Measurements from ENCODE around the gene FAF1. TPM values are rescaled to one million over a fixed set of nuclear protein-coding genes. Genes with fewer than 3 reads are reported as not detected.
"Not testable (repeated sequence)": the region's sequence is repeated elsewhere in the genome, so short reads cannot be mapped to it uniquely, and the experiment has no call there.

Gene FAF1
- total and polyA plus RNA-seq, 4 donors = 8.6 to 45.0 (median 18.2) TPM

DNA sequence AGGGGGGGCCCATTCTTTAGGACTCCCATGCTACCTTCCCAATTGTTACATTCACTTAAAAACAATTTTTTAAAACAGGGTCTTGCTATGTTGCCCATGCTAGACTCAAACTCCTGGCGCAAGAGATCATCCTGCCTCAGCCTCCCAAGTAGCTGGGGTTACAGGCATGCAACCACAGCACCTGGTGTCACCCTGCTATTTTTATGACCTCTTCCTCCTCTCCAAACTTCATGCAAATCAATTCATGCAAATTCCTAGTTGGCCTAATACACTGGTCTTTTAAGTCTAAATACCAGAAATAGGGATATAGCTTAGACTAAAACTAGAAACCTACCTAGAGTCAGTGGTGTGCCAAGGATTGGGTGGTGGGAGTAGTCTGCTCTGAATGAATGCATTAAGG is 40.1 kb upstream of the FAF1 start:
- Histone ChIP-seq H3K4me1 (ENCODE audit: control insufficient read depth in 4 of 4, insufficient read depth in 4 of 4, low read length in 3 of 4) (no peaks in the 10 kb centered on the region), H3K27me3 (ENCODE audit: control insufficient read depth in 4 of 4, insufficient read depth in 4 of 4, low read length in 3 of 4) (no peaks in the 10 kb centered on the region), H3K4me3 (ENCODE audit: low read depth in 1 of 3, low read length in 3 of 3) (no peak overlapping the region), H3K9ac (ENCODE audit: low read depth in 1 of 2, low read length in 2 of 2) (no peak overlapping the region), H3K27ac (ENCODE audit: low read depth in 1 of 2, low read length in 2 of 2) (no peak overlapping the region), H3K36me3 (ENCODE audit: control insufficient read depth in 4 of 4, insufficient read depth in 3 of 4, low read depth in 1 of 4, low read length in 3 of 4) (no peaks in the 10 kb centered on the region), H3K9me3 (ENCODE audit: control insufficient read depth in 4 of 4, low read length in 3 of 4) (no peaks in the 10 kb centered on the region)
- no peak for DNase-seq (ENCODE audit: low spot score)
- WGBS = 94% methylated on average over 1 of the region's 1 CpG
- TF ChIP-seq JUND (IDR thresholded peaks at IDR 0.05) (no peak), FOXA1 (IDR thresholded peaks at IDR 0.05) (no peak), HNF4G (IDR thresholded peaks at IDR 0.05) (no peak), NR2F2 (IDR thresholded peaks at IDR 0.05) (no peak), RXRA (IDR thresholded peaks at IDR 0.05) (no peak), SP1 (IDR thresholded peaks at IDR 0.05) (no peak), GABPA (IDR thresholded peaks at IDR 0.05 in 1 of 2, conservative IDR thresholded peaks at IDR 0.05 in 1 of 2) (no peak), YY1 (IDR thresholded peaks at IDR 0.05) (no peak), TAF1 (conservative IDR thresholded peaks at IDR 0.05) (no peak), RAD21 (IDR thresholded peaks at IDR 0.05) (no peak), HNF4A (conservative IDR thresholded peaks at IDR 0.05) (no peak)
- TF ChIP-seq, protein P1, sequence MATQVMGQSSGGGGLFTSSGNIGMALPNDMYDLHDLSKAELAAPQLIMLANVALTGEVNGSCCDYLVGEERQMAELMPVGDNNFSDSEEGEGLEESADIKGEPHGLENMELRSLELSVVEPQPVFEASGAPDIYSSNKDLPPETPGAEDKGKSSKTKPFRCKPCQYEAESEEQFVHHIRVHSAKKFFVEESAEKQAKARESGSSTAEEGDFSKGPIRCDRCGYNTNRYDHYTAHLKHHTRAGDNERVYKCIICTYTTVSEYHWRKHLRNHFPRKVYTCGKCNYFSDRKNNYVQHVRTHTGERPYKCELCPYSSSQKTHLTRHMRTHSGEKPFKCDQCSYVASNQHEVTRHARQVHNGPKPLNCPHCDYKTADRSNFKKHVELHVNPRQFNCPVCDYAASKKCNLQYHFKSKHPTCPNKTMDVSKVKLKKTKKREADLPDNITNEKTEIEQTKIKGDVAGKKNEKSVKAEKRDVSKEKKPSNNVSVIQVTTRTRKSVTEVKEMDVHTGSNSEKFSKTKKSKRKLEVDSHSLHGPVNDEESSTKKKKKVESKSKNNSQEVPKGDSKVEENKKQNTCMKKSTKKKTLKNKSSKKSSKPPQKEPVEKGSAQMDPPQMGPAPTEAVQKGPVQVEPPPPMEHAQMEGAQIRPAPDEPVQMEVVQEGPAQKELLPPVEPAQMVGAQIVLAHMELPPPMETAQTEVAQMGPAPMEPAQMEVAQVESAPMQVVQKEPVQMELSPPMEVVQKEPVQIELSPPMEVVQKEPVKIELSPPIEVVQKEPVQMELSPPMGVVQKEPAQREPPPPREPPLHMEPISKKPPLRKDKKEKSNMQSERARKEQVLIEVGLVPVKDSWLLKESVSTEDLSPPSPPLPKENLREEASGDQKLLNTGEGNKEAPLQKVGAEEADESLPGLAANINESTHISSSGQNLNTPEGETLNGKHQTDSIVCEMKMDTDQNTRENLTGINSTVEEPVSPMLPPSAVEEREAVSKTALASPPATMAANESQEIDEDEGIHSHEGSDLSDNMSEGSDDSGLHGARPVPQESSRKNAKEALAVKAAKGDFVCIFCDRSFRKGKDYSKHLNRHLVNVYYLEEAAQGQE (IDR thresholded peaks at IDR 0.05) = no peak
- TF ChIP-seq, protein P2, sequence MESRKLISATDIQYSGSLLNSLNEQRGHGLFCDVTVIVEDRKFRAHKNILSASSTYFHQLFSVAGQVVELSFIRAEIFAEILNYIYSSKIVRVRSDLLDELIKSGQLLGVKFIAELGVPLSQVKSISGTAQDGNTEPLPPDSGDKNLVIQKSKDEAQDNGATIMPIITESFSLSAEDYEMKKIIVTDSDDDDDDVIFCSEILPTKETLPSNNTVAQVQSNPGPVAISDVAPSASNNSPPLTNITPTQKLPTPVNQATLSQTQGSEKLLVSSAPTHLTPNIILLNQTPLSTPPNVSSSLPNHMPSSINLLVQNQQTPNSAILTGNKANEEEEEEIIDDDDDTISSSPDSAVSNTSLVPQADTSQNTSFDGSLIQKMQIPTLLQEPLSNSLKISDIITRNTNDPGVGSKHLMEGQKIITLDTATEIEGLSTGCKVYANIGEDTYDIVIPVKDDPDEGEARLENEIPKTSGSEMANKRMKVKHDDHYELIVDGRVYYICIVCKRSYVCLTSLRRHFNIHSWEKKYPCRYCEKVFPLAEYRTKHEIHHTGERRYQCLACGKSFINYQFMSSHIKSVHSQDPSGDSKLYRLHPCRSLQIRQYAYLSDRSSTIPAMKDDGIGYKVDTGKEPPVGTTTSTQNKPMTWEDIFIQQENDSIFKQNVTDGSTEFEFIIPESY (IDR thresholded peaks at IDR 0.05) = no peak
- TF ChIP-seq, protein P3, sequence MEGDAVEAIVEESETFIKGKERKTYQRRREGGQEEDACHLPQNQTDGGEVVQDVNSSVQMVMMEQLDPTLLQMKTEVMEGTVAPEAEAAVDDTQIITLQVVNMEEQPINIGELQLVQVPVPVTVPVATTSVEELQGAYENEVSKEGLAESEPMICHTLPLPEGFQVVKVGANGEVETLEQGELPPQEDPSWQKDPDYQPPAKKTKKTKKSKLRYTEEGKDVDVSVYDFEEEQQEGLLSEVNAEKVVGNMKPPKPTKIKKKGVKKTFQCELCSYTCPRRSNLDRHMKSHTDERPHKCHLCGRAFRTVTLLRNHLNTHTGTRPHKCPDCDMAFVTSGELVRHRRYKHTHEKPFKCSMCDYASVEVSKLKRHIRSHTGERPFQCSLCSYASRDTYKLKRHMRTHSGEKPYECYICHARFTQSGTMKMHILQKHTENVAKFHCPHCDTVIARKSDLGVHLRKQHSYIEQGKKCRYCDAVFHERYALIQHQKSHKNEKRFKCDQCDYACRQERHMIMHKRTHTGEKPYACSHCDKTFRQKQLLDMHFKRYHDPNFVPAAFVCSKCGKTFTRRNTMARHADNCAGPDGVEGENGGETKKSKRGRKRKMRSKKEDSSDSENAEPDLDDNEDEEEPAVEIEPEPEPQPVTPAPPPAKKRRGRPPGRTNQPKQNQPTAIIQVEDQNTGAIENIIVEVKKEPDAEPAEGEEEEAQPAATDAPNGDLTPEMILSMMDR (IDR thresholded peaks at IDR 0.05; ENCODE audit: low read depth, low read length, missing input control) = no peak

DNA sequence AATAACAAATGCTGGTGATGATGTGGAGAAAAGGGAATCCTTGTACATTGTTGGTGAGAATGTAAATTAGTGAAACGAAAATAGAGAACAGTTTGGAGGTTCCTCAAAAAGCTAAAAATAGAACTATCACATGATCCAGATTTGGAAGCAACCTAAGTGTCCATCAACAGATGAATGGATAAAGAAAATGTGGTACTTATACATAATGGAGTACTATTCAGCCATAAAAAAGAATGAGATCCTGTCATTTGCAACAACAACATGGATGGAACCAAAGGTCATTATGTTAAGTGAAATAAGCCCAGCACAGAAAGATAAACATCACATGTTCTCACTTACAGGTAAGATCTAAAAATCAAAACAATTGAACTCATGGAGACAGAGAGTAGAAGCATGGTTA is 39.3 kb upstream of the FAF1 start:
- H3K9ac ChIP-seq (ENCODE audit: low read depth in 1 of 2, low read length in 2 of 2); H3K9me3 ChIP-seq (ENCODE audit: control insufficient read depth in 4 of 4, low read length in 3 of 4); DNase-seq (ENCODE audit: low spot score); H3K4me3 ChIP-seq (ENCODE audit: low read depth in 1 of 3, low read length in 3 of 3); H3K27ac ChIP-seq (ENCODE audit: low read depth in 1 of 2, low read length in 2 of 2); H3K4me1 ChIP-seq (ENCODE audit: control insufficient read depth in 4 of 4, insufficient read depth in 4 of 4, low read length in 3 of 4); H3K27me3 ChIP-seq (ENCODE audit: control insufficient read depth in 4 of 4, insufficient read depth in 4 of 4, low read length in 3 of 4); H3K36me3 ChIP-seq (ENCODE audit: control insufficient read depth in 4 of 4, insufficient read depth in 3 of 4, low read depth in 1 of 4, low read length in 3 of 4): not testable (repeated sequence)
- 85% methylated on average over 1 of the region's 1 CpG for WGBS

Data from liver (tissue), 9 donors.